Measurements from ENCODE around the gene P2RY6.

The P2RY6 gene

GRCh38 chr11:73239111-73239521 is 33.0 kb upstream of the P2RY6 start:
- DNase-seq (ENCODE audit: low read depth), result no peak
- no peak overlapping the region for H3K4me3 ChIP-seq (ENCODE audit: control insufficient read depth, low read depth, low read length)
- TF ChIP-seq CTCF (IDR thresholded peaks at IDR 0.05; ENCODE audit: control insufficient read depth, insufficient read depth, low read depth, low read length, missing control alignments), result no peak

- TF ChIP-seq CTCF (IDR thresholded peaks at IDR 0.05; ENCODE audit: control insufficient read depth, insufficient read depth, low read depth, low read length, missing control alignments), result no peak
- no peak for DNase-seq (ENCODE audit: low read depth)
These were observed 32.5 kb upstream of the P2RY6 start for GRCh38 chr11:73239571-73240189.

GRCh38 chr11:73240190-73240781 is 31.9 kb upstream of the P2RY6 start:
- peak; percentile 44 for DNase-seq (ENCODE audit: low read depth)
- H3K4me3 ChIP-seq (ENCODE audit: control insufficient read depth, low read depth, low read length), result no peak overlapping the region
- no peak for TF ChIP-seq CTCF (IDR thresholded peaks at IDR 0.05; ENCODE audit: control insufficient read depth, insufficient read depth, low read depth, low read length, missing control alignments)

More at GRCh38 chr11:73239571-73240189, 32.5 kb upstream of the P2RY6 start:
- no peak overlapping the region for H3K4me3 ChIP-seq (ENCODE audit: control insufficient read depth, low read depth, low read length)

GRCh38 chr11:73241300-73241699 is 30.8 kb upstream of the P2RY6 start:
- DNase-seq (ENCODE audit: low read depth), result no peak
- no peak for TF ChIP-seq CTCF (IDR thresholded peaks at IDR 0.05; ENCODE audit: control insufficient read depth, insufficient read depth, low read depth, low read length, missing control alignments)
- H3K4me3 ChIP-seq (ENCODE audit: control insufficient read depth, low read depth, low read length), result no peak overlapping the region

GRCh38 chr11:73242251-73243092 is 29.7 kb upstream of the P2RY6 start:
- TF ChIP-seq CTCF (IDR thresholded peaks at IDR 0.05; ENCODE audit: control insufficient read depth, insufficient read depth, low read depth, low read length, missing control alignments), result peak; percentile 98
- H3K4me3 ChIP-seq (ENCODE audit: control insufficient read depth, low read depth, low read length), result no peak overlapping the region

GRCh38 chr11:73243093-73243485 is 29.0 kb upstream of the P2RY6 start:
- DNase-seq (ENCODE audit: low read depth), result no peak
- H3K4me3 ChIP-seq (ENCODE audit: control insufficient read depth, low read depth, low read length), result no peak overlapping the region
- TF ChIP-seq CTCF (IDR thresholded peaks at IDR 0.05; ENCODE audit: control insufficient read depth, insufficient read depth, low read depth, low read length, missing control alignments), result no peak

More at GRCh38 chr11:73242251-73243092, 29.7 kb upstream of the P2RY6 start:
- no peak for DNase-seq (ENCODE audit: low read depth)

Data from AG09309 (cell line).